Amygdala (tissue), 56 donors: ENCODE results near the gene MMP20.
A peak's percentile ranks its signal among the peaks of the same experiment; 100 is the strongest.
"Not testable (repeated sequence)": the region's sequence is repeated elsewhere in the genome, so short reads cannot be mapped to it uniquely, and the experiment has no call there.

ENCODE experiments used
- DNase-seq, 56 donors: peaks; one replicate each; lab custom pipeline; 2025; lab: John Stamatoyannopoulos, UW

The MMP20 gene, protein sequence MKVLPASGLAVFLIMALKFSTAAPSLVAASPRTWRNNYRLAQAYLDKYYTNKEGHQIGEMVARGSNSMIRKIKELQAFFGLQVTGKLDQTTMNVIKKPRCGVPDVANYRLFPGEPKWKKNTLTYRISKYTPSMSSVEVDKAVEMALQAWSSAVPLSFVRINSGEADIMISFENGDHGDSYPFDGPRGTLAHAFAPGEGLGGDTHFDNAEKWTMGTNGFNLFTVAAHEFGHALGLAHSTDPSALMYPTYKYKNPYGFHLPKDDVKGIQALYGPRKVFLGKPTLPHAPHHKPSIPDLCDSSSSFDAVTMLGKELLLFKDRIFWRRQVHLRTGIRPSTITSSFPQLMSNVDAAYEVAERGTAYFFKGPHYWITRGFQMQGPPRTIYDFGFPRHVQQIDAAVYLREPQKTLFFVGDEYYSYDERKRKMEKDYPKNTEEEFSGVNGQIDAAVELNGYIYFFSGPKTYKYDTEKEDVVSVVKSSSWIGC

DNA sequence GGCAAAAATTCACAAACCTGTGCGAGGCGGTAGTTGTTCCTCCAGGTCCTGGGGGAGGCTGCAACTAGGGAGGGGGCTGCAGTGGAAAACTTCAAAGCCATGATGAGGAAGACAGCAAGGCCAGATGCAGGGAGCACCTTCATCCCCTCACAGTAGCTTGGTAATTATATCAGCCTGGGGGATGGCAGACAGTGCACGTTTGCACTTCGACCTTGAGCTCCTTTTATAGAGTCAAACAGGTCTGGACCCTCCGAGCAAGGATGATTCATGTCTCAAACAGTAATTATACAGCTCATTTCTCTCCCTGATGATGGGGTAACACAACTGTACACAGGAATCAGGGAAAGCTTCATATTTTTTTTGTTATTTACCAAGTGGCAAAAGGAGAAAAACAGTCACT, at the start of gene MMP20:
Gene MMP20 (minus strand): TSS at position 156 of the 400 bp plus-strand sequence. CDS start 13 bp downstream, at position 143.
- no peak for DNase-seq

DNA sequence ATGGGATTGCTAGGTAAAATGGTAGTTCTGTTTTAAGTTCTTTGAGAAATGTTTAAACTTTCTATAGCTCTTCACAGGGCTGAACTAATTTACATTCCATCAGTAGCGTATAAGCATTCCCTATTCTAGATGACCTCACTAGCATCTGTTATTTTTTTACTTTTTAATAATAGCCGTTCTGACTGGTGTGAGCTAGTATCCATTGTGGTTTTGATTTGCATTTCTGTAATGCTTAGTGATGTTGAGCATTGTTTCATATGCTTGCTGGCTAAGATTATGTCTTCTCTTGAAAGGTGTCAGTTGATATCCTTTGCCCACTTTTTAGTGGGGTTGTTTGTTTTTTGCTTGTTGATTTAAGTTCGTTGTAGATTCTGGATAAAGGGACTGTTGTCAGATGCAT, 44.5 kb upstream of the MMP20 start:
- DNase-seq = no peak

DNA sequence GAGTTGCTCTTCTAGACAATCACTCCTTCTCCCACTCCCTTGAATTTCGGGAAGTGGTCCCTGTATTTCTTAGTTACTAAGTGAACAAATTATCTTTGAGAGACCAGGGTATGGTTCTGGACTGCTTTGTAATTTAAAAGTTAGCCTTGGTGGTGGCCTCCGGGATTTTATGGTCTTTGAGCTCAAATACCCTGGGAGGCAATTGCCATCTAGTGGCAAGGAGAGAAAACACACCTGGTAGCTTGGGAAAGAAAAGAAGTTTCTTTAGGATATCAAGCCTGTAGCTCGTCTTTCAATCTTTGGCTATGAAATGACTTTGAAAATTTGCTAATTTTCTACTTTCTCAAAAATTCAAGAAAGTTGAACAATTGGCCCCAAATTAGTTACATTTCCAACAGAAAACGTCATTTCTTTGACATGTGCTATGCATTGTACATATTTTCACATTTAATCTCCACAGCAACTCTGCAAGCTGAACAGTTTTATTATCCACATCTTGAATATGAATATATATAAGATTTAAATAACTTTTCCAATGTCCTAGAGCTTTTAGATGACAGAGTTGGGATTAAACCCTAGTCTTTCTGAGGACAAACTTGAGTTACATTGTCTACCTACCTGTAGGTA, 41.3 kb upstream of the MMP20 start:
- peak in 8 of 56 donors; percentile 1 to 33 (median 7) for DNase-seq

DNA sequence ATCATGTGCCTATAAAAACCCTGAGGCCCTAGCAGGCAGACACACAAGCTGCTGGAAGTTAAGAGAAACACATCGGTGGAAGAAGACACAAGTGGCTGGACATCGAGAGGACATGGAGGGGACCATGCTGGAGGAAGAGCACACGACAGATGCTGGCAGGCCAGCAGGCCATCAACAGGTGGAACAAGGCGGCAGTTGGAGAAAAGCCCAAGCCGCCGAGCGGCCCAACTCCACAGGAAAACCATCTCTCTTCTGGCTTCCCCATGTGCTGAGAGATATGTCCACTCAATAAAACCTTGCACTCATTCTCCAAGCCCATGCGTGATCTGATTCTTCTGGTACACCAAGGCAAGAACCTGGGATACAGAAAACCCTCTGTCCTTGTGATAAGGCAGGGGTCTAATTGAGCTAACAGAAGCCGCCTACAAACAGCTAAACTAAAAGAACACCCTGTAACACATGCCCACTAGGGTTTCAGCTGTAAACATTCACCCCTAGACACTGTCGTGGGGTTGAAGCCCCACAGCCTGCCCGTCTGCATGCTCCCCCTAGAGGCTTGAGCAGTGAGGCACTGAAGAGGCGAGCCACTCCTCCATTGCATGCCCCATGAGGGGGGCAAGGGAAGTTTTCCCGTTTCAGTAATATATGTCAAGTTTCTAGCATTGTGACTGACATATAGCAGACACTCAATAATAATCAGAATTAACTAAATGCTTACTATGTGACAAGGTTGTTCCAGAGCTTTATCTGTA, 39.0 kb upstream of the MMP20 start:
- DNase-seq = no peak

DNA sequence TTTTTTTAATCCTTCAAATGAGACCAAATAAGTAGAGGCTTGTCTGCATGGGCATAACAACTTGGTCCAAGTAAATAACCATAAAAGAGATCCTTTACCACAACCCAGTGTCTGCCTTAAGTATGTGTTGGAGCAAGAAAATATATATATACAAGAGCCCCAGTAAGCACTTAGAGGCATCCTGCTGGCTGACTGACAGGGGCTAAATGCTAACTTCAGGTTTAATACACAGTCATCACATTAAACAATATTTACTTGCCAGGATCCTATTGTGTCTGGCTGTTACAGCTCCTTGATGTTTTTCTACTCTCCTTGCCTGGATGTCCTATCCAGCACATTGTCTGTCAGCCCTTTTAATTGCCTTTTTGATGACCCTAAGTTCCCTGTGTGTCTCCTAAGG, 37.5 kb upstream of the MMP20 start:
- DNase-seq = no peak

DNA sequence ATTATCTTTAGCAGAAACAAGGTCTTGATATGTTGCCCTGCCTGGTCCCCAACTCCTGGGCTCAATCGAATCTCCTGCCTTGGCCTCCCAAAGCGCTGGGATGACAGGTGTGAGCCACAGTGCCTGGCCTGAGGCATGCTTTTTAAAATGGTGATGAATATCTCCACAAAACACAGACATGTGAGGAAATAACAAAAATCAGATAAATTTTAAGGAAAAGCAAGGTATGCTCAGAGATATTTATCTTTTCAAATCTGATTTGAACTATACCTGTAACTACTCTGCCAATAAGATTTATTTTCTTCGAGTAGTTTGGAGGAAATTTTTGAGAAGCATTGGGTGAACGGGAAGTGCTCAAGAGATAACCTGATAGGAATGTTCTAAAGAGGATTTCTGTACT, 35.9 kb upstream of the MMP20 start:
- no peak for DNase-seq

DNA sequence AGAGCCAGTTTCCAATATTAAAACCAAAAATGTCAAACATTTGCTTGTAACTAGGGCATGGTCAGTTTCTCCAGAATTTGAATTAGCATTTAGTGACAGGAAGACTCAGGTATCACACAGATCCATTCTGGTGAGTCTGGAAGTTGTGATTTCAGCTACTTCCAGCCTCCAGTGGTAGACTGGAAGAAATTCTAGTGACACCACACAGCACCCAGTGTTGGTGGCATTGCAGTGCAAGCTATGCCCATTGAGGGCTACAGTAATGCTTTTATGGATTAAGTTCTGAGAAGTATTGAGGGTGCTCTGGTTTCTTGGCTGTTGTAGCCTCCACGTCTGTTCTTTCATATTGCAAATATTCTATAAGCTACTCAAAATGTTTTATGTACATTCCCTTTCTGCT, 31.4 kb upstream of the MMP20 start:
- DNase-seq = no peak

DNA sequence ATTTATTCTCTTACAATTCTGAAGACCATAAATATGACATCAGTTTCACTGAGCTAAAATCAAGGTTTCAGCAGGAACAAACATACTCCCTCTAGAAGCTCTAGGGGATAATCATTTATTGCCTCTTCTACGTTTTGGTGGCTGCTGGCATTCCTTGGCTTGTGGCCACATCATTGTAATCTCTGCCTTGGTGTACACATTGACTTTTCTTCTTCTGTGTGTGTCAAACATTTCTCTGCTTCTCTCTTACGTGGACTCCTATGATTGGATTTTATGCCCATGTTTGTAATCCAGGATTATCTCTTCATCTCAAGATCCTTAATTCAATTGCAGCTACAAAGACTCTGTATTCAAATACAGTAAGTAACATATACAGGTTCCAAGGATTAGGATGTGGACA, 30.4 kb upstream of the MMP20 start:
- DNase-seq = no peak

DNA sequence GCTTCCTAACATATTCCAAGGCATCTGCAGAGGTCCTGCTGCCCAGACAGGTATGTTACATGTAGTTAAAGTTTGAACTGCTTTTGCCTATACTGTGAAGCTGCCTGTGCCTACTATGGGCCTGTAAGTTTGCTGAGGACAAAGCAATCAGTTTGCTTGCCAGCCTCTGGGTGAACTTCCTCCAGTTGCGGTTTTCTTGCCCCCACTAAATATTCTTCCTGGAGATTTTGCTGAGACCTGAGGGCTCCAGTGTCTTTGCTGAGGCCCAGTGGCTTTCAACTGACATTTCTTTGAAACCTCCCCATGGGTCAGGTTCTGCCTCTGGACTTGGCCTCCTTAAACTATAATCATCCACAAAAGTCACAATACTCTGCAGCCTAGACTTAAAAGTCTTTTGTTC, 29.6 kb upstream of the MMP20 start:
- no peak for DNase-seq

DNA sequence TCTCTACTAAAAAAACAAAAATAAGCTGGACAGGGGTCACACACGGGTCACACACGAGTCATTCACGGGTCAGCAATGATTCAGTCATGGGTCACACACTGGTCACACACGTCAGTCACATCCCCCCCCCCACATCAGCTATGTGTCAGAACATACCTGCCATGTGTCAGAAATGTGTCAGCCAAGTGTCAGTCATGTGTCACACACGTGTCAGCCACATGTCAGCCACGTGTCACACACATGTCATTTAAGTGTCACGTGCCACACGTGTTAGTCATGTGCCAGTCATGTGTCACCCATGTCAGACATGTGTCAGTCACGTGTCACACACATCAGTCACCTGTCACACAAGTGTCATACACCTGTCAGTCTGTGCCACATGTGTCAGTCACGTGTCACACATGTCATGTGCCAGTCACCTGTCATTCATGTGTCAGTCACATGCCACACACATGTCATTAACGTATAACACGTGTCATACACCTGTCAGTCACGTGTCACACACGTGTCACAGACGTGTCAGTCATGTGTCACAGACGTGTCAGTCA, 28.7 kb upstream of the MMP20 start:
- no peak for DNase-seq

DNA sequence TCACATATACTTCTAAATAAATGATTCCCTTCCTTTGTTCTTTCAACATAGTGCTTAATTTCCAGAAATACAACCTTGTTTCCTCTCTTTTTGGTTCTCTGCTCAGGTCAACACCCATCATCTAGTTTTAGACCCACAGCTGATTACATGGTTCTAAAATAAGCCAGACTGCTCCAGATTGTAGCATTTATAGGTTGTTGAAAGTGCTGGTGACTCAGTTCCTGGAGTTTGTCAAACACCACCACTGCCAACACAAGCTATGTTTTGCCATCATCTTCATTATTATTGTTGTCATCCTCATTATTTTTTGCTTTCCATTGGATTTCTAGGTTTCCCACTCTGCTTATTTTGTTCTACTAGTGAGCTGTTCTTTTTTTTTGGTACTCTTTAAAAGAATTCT, 22.3 kb upstream of the MMP20 start:
- no peak for DNase-seq

DNA sequence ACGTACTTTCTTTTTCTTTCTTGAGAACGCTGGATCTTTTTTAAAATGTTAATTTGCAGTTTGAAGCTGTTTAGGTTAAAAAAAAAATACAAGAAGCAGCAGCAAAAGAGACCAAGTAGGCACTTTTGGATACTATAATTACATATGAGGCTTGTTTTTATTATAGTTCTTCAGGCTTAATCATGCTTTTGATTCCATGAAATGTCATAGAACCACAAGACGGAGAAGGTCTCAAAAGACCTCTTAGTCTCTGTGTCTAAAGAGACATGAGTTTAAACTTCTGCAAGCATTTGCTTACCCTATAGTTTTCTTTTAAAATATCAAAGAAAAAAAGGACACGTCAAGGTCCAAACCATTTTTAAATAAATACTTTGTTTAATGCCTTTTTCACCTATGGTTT, 18.8 kb upstream of the MMP20 start:
- no peak for DNase-seq

DNA sequence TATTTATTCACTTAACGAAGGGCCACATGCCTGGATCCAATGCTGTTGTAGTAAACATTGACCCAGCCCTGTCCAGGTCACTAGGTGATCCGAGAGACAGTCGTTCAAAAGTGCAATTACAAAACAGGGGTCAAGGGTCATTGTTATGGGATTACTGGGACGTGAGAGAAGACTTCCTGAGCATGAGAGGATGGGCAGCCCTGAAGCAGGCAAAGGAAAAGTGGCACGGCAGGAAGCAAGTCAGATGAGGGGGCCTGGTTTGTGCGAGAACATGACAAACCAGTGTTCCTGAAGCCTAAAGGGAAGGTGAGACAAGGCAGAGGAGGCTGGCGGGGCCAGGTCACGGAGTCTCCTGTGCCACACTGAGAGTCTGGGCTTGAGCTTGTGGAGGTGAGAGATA, 15.8 kb upstream of the MMP20 start:
- no peak for DNase-seq

DNA sequence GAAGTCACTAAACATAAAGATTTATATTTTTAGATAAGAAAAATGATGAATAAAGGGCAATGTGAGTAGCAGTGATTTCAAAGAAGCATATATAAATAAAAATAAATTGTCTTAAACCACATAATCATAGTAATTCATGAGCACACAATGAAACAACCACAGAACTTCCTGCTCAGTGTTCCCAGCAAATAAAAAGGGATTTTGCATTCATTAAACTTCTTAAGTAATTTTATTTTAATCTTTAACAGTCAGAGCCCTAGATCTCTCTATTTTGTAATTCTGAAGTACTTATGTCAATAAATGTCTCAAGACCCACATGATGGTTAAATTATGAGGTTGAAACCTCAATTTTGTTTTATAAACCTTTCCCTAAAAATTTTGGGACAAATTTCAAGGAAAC, 14.5 kb upstream of the MMP20 start:
- DNase-seq = no peak

DNA sequence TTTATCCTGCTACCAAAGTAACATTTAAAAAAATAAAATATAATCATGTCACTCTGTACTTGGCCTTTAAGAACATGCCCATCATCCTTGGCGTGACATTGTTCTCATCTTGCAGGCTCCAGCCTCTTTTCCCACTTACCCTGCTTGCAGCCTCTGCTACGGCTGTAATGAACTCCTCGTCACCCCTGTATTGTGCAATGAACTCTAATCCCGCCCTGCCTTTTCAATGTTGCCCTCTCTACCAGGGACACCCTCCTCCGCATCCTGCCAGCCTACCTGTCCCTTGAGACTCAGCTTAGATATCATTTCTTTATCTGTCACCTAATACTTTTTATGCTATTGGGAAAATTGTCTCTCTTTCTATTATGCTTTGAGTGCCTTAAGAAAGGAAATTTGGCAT, 12.6 kb upstream of the MMP20 start:
- no peak for DNase-seq

DNA sequence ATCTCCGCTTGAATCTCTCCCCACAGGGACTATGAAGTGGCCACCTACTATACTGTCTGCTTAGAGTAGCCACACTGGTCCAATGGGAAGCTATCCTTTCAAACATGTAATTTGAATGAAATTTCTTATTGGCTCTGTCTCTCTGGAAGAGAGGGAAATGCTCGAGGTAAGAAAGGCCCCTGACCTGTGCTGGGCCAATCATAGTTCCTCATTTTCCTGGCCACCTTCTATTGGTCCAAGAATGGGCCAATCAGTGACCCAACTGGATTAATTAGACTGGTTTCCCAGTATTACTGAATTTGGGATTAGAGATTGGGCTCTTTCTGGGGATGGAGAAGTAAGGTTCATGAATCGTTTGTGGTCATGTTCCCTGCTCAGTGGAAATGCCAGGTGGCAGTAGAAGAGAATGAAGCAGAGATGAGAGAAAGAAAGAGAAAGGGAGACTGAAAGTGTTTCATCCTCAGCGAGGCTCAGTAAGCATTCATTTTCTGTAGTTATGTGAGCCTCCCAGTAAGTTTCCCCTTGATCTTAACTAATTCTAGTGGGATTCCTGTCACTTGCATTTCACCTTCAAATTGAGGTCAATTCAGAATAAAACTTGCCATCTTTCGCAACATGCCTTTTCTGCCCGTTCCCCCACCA, 8.4 kb upstream of the MMP20 start:
- DNase-seq = no peak

DNA sequence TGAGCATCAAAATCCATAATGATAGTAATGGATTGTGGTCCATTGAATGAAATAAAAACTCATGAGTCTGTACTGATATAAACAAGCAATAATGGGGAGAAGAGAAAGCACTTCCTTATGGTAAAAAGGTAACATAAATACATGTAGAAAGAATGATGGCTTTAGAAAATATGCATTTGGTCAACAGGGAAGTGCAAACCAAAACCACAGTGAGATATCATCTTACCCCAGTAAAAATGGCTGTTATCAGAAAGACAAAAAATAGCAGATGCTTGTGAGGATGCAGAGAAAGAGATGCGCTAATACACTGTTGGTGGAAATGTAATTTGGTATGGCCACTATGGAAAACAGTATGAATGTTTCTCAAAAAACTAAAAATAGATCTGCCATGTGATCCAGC, 6.9 kb upstream of the MMP20 start:
- no peak for DNase-seq

DNA sequence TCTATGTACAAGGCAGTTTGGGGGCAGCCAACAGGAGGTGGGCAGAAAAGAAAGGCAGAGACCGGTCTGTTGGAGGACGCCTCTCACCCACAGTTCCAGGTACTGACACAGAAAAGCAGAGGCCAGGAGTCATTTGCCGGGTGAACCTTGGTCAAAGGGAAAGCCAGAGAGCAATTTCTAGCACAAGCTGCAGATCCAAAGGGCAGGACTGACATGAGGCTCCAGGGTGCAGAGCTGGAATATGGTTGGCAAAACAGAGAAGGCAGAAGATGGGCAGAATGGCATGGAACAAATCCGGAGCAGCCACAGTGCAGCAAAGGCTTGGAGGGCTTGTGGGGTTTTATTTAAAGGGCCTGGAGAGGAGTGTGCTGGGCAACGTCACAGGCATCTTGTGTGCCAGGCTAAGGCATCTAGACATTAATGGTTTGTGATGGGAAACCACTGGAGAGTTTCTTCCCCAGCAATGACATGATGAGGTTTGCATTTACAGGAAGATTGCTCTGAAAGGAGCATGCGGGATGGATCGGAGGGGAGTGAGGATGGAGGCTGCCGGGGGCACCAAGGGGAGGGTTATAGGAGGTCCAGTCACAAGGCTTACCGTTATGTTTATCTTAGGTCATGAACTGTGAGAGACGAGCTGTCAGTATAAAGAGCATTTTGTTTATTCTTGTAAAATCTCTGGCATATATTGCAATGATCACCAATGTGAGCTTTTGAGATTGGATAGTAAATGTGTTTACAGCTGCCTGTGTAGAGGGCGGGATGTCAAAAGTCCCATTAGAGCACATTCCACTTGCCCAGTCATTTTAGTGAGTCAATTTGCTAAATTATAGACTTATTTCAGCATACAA, 5.7 kb upstream of the MMP20 start:
- DNase-seq = no peak

DNA sequence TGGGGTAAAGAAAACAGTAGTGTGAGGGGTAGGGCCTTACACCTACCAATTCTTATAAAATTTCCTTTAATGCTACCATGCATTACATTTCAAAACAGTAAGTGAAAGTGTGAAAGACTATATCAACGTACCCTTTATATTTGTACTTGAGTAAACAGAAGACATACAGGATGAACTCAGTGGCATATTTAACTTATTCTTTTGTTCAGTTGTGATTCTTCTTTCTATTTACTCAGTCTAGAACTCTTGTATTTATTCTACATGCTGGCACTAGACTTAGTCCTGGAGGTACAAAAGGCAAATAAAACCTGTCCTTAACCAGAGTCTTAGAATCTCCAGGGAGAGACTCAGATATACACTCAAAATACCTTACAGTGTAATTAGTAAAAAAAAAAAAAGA, 4.8 kb upstream of the MMP20 start:
- DNase-seq = not testable (repeated sequence)

DNA sequence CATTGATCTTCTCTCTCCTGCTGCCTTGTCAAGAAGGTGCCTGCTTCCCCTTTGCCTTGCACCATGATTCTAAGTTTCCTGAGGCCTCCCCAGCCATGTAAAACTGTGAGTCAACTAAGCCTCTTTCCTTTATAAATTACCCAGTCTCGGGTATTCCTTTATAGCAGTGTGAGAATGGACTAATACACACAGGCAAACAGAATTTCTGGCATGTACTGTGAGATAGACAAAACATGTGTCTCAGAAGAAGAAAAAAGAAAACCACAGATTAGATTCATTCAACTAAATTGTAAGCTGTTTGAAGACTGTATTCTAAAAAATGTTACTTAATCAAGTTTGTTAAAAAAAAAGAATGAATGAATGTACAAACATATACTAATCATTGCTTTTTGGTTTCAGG, 1.5 kb upstream of the MMP20 start:
- no peak for DNase-seq
